BJ (cell line): ENCODE data around the gene BID. TPM values are rescaled to one million over a fixed set of nuclear protein-coding genes. Genes with fewer than 3 reads are reported as not detected.

Source experiments
- CTCF ChIA-PET: fragments of 350-600 bp; formaldehyde crosslinking; extraction: SDS; loops from one replicate; lab custom pipeline; 2021; ENCODE audit warnings: antibody characterized with exemption, inconsistent platforms; lab: Yijun Ruan, JAX
- POLR2A ChIA-PET: fragments of 300-600 bp; sonication (Branson Sonifier 250); formaldehyde crosslinking; extraction: SDS; loops from one replicate; lab custom pipeline; 2021; ENCODE audit warnings: antibody characterized with exemption; lab: Charles Lee
- DNase-seq: peaks from one replicate; pipeline ENCODE4 v3.0.0-alpha.2; 2011; ENCODE audit warnings: low read depth
- H3K27me3 ChIP-seq: 2 replicates; pipeline ENCODE4 v1.6.0; 2011; ENCODE audit warnings: low read length; ENCODE audit not compliant: control insufficient read depth, insufficient read depth
- H3K36me3 ChIP-seq: 2 replicates; pipeline ENCODE4 v1.5.1; 2011; ENCODE audit warnings: low read length; ENCODE audit not compliant: control insufficient read depth, insufficient read depth
- H3K4me3 ChIP-seq: 2 replicates; pipeline ENCODE4 v1.5.1; 2011; ENCODE audit warnings: low read depth, mild to moderate bottlenecking, control low read depth, low read length
- CTCF ChIP-seq: IDR thresholded peaks from 2 replicates; pipeline ENCODE4 v1.5.1; 2011; ENCODE audit warnings: low read depth, mild to moderate bottlenecking, control low read depth, inconsistent platforms, low read length, moderate library complexity; ENCODE audit not compliant: insufficient read depth
- polyA plus RNA-seq: library from polyadenylated mRNA; depleted of rRNA; stranded (reverse); fragments of >200 nt; gene quantifications from 2 replicates; pipeline ENCODE4 v1.2.3, GENCODE V29; 2011; rRNA removed
- small RNA-seq: library from RNA; depleted of rRNA; stranded (forward); fragments of <200 nt; gene quantifications from one replicate; pipeline ENCODE3, GENCODE V24; 2012; ENCODE audit warnings: low replicate concordance, low read depth; ENCODE audit not compliant: insufficient read length

BID gene
- polyA plus RNA-seq, 1 experiment: 96.4 TPM

- no peaks in the 10 kb centered on the region for H3K27me3 ChIP-seq
- no peaks in the 10 kb centered on the region; the same call in 1 of the 2 replicates for H3K36me3 ChIP-seq
- no peak for TF ChIP-seq CTCF
- H3K4me3 ChIP-seq: no peak overlapping the region
- CTCF ChIA-PET: interaction anchor here (1.7 kb wide), 1 partner anchor 22 kb away, joined by 7 read pairs; no protein-coding TSS in a partner anchor
- POLR2A ChIA-PET: no interaction called here
- DNase-seq: no peak
Measured at GRCh38 chr22:17695986-17696385, 78.3 kb downstream of the BID start.

DNA sequence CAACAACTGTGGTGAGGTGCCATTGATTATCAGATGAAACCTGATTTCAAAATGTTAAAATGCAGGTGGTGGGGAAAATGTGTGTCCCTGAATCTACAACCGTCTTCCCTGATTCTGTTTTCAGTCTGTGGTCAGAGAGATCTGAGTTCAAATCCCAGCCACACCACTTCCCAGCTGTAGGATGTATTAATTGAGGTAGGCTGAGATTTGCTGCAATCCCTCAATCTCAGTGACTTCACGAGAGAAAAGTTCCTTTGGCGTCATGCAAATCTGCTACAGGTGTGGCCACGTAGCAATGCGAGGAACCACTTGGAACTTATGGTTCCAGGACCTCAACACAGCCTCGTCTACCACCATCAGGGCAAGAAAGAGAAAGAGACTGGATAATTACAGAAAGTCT, 79.5 kb downstream of the BID start:
- ChIA-PET CTCF (no interaction called here), POLR2A (no interaction called here)
- no peak for TF ChIP-seq CTCF
- Histone ChIP-seq H3K4me3 (no peak overlapping the region), H3K36me3 (no peaks in the 10 kb centered on the region; the same call in 1 of the 2 replicates), H3K27me3 (no peaks in the 10 kb centered on the region)
- DNase-seq: no peak

DNA sequence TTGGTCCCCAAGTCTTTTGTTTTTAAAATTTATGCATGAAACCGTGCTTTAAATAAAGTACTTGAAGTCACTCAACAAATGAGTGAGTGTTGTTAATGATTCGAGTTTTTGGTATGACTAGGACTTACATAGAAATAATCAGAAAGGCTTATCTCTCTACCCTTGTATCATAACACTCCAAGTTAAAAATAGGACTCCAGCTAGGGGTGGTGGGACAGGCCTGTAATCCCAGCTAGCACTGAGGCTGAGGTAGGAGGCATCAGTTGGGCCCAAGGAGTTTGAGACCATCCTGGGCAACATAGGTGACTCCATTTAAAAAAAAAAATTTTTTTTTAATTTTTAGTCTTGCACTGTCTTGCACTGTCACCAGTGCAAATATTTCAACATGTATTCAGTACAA, 80.1 kb downstream of the BID start:
- Histone ChIP-seq H3K4me3 (no peak overlapping the region), H3K36me3 (no peaks in the 10 kb centered on the region; the same call in 1 of the 2 replicates), H3K27me3 (no peaks in the 10 kb centered on the region)
- no peak for DNase-seq
- no peak for TF ChIP-seq CTCF
- ChIA-PET POLR2A (no interaction called here), CTCF (no interaction called here)

DNA sequence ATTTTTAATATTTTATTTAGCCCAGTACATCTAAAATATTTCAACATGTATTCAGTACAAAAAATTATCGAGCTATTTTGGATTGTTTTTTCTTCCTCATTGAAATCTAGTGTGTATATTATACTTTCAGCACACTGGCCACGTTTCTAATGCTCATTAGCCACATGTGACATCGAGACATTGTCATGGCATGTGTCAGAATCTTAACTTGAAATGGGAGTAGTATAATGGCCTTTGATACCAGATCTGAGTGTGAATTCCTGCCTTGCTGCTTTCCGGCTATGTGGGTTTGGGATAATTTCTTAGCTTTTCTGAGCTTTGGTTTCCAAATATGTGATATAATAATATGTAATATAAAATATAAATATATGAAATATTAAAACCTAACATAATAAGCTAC, 81.4 kb downstream of the BID start:
- POLR2A ChIA-PET: interaction anchor here (0.5 kb wide), 1 partner anchor 64 kb away, joined by 7 read pairs; no protein-coding TSS in a partner anchor
- no peak for DNase-seq
- CTCF ChIA-PET: no interaction called here
- TF ChIP-seq CTCF: no peak
- Histone ChIP-seq H3K27me3 (no peaks in the 10 kb centered on the region), H3K4me3 (no peak overlapping the region), H3K36me3 (peaks cover 2% of the 10 kb centered on the region)

DNA sequence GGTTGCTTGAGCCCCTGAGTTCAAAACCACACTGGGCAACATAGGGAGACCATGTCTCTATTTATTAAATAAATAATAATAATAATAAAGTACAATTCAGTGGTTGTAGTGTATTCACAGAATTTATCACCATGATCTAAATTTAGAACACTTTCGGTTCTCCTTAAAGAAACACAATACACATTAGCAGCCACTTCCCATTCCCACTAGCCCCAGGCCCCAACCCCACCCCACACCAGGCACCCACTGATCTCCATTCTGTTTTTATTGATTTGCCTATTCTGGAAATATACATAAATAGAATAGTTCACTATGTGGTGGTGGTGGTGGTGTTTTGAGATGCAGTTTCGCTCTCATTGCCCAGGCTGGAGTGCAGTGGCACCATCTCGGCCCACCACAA, 90.0 kb downstream of the BID start:
- no peaks in the 10 kb centered on the region for H3K27me3 ChIP-seq
- ChIA-PET CTCF (no interaction called here), POLR2A (no interaction called here)
- H3K4me3 ChIP-seq: no peak overlapping the region
- peaks cover 2% of the 10 kb centered on the region for H3K36me3 ChIP-seq
- no peak for TF ChIP-seq CTCF
- no peak for DNase-seq

Small RNAs within 50 kb of the gene (small RNA-seq; reads per million reads assigned to genes)
- gene MIR3198-1: not detected

Other genes with a start within 250 kb of the BID start
- 0.07 TPM in 1 of 2 replicates, not detected in the other for gene SLC25A18, start 211.0 kb downstream of the BID start, polyA plus RNA-seq
- 140 and 160 TPM in 2 replicates for gene ATP6V1E1, start 145.7 kb downstream of the BID start, polyA plus RNA-seq
- 55.5 and 74.3 TPM in 2 replicates for gene BCL2L13, start 135.7 kb downstream of the BID start, polyA plus RNA-seq